Keratinocyte (primary cell): ENCODE results near the gene ANKS1B. TPM values are rescaled to one million over a fixed set of nuclear protein-coding genes. Genes with fewer than 3 reads are reported as not detected.

Source experiments
- DNase-seq: peaks from one replicate; pipeline ENCODE4 v3.0.0-alpha.2; 2011; ENCODE audit warnings: low read depth, missing footprints, low spot score
- FAIRE-seq: peaks from 2 replicates; lab custom pipeline; 2011; peaks lifted over from hg19 to GRCh38; lab: Jason Lieb, UNC
- H2AFZ ChIP-seq: 2 replicates; pipeline ENCODE4 v1.6.0; 2012; ENCODE audit warnings: low read length, control low read depth, inconsistent platforms; ENCODE audit not compliant: control insufficient read depth
- H3K27ac ChIP-seq: 2 replicates; pipeline ENCODE4 v1.5.1; 2011; ENCODE audit warnings: low read length; ENCODE audit not compliant: control insufficient read depth, insufficient read depth
- H3K27me3 ChIP-seq: 3 replicates; pipeline ENCODE4 v1.6.0; 2011; ENCODE audit warnings: low read length; ENCODE audit not compliant: control insufficient read depth, insufficient read depth; ENCODE audit errors: extremely low read depth
- H3K36me3 ChIP-seq, 2 experiments: 2 replicates in 1 of 2; 3 replicates in 1 of 2; pipeline ENCODE4 v1.5.1; 2011; ENCODE audit warnings: low read length in 2 of 2, mild to moderate bottlenecking in 1 of 2; ENCODE audit not compliant: control insufficient read depth in 2 of 2, insufficient read depth in 2 of 2; ENCODE audit errors: extremely low read depth in 1 of 2
- H3K4me1 ChIP-seq: 3 replicates; pipeline ENCODE4 v1.5.1; 2011; ENCODE audit warnings: low read length; ENCODE audit not compliant: control insufficient read depth, insufficient read depth; ENCODE audit errors: extremely low read depth
- H3K4me2 ChIP-seq: 3 replicates; pipeline ENCODE4 v1.6.0; 2011; ENCODE audit warnings: low read depth, low read length; ENCODE audit not compliant: control insufficient read depth, insufficient read depth; ENCODE audit errors: extremely low read depth
- H3K4me3 ChIP-seq, 3 experiments: fragments of 200-600 bp in 1 of 3; sonication (generic) in 1 of 3; 2 replicates in 2 of 3; 3 replicates in 1 of 3; pipeline ENCODE4 v1.5.1; 2011 to 2016; ENCODE audit warnings: low read length in 3 of 3, mild to moderate bottlenecking in 3 of 3, control low read depth in 2 of 3, inconsistent platforms in 1 of 3, low read depth in 1 of 3, mixed read lengths in 1 of 3, mixed run types in 1 of 3, moderate library complexity in 1 of 3; ENCODE audit not compliant: control insufficient read depth in 2 of 3, insufficient read depth in 2 of 3; ENCODE audit errors: extremely low read depth in 1 of 3
- H3K79me2 ChIP-seq: 2 replicates; pipeline ENCODE4 v1.6.0; 2012; ENCODE audit warnings: low read length; ENCODE audit not compliant: control insufficient read depth, insufficient read depth
- H3K9ac ChIP-seq: 3 replicates; pipeline ENCODE4 v1.6.0; 2011; ENCODE audit warnings: low read length; ENCODE audit not compliant: control insufficient read depth, insufficient read depth; ENCODE audit errors: extremely low read depth
- H3K9me1 ChIP-seq: 3 replicates; pipeline ENCODE4 v1.6.0; 2011; ENCODE audit warnings: low read length; ENCODE audit not compliant: control insufficient read depth, insufficient read depth; ENCODE audit errors: extremely low read depth
- H3K9me3 ChIP-seq: 2 replicates; pipeline ENCODE4 v1.5.1; 2012; ENCODE audit warnings: low read depth, low read length; ENCODE audit not compliant: control insufficient read depth
- H4K20me1 ChIP-seq: 3 replicates; pipeline ENCODE4 v1.6.0; 2011; ENCODE audit warnings: low read length; ENCODE audit not compliant: control insufficient read depth, insufficient read depth; ENCODE audit errors: extremely low read depth
- EZH2 ChIP-seq: IDR thresholded peaks from one replicate; pipeline ENCODE4 v1.6.1; 2012; ENCODE audit warnings: inconsistent platforms, mild to moderate bottlenecking, low read length, moderate library complexity
- dilution Hi-C: fragments of 300-500 bp; cut with MboI; formaldehyde crosslinking; loops from one replicate; pipeline ENCODE4 v1.7.0; 2020; ENCODE audit warnings: low sequenced_read_pairs; ENCODE audit not compliant: extremely low pct_ligation_motif_present
- polyA plus RNA-seq, 5 experiments: library from polyadenylated mRNA; depleted of rRNA in 3 of 5; stranded (reverse) in 3 of 5; stranded (forward) in 1 of 5; unstranded in 1 of 5; fragments of >200 nt; gene quantifications; 1 replicate in 1 of 5; 2 replicates in 3 of 5; 3 replicates in 1 of 5; pipeline versions ENCODE4 v1.2.1 to v1.2.3, GENCODE V29; 2011 to 2012; ENCODE audit warnings: missing spikeins in 2 of 5, low read depth in 1 of 5, low replicate concordance in 1 of 5
- TF ChIP-seq, protein P1 (sequence below), 3 experiments: IDR thresholded peaks in 1 of 3; conservative IDR thresholded peaks in 1 of 3; optimal IDR thresholded peaks in 1 of 3; 2 replicates in 2 of 3; 3 replicates in 1 of 3; pipeline versions ENCODE3 to v1.5.1; 2011; ENCODE audit warnings: low read length in 3 of 3, mild to moderate bottlenecking in 3 of 3, moderate library complexity in 2 of 3, control low read depth in 1 of 3, inconsistent platforms in 1 of 3; ENCODE audit not compliant: insufficient read depth in 2 of 3; ENCODE audit errors: extremely low read depth in 1 of 3

ANKS1B gene
- polyA plus RNA-seq, 1 donor (not counting 4 experiments of a cell fraction or from before 2014, with no cell fraction given): not detected

GRCh38 chr12:99977550-99977949, 7.2 kb downstream of the ANKS1B start:
- Histone ChIP-seq H3K4me3 (no peak overlapping the region), H4K20me1 (no peaks in the 10 kb centered on the region), H3K9me3 (no peaks in the 10 kb centered on the region), H3K27ac (no peak overlapping the region), H3K9ac (no peak overlapping the region), H3K9me1 (no peaks in the 10 kb centered on the region), H3K79me2 (no peaks in the 10 kb centered on the region), H2AFZ (no peak overlapping the region), H3K4me2 (no peak overlapping the region), H3K4me1 (no peaks in the 10 kb centered on the region), H3K27me3 (no peaks in the 10 kb centered on the region), H3K36me3 (no peaks in the 10 kb centered on the region)
- dilution Hi-C loops: no loop called here
- FAIRE-seq (no peak), DNase-seq (no peak)
- TF ChIP-seq, protein P1, sequence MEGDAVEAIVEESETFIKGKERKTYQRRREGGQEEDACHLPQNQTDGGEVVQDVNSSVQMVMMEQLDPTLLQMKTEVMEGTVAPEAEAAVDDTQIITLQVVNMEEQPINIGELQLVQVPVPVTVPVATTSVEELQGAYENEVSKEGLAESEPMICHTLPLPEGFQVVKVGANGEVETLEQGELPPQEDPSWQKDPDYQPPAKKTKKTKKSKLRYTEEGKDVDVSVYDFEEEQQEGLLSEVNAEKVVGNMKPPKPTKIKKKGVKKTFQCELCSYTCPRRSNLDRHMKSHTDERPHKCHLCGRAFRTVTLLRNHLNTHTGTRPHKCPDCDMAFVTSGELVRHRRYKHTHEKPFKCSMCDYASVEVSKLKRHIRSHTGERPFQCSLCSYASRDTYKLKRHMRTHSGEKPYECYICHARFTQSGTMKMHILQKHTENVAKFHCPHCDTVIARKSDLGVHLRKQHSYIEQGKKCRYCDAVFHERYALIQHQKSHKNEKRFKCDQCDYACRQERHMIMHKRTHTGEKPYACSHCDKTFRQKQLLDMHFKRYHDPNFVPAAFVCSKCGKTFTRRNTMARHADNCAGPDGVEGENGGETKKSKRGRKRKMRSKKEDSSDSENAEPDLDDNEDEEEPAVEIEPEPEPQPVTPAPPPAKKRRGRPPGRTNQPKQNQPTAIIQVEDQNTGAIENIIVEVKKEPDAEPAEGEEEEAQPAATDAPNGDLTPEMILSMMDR (optimal IDR thresholded peaks at IDR 0.05 in 1 of 3, IDR thresholded peaks at IDR 0.05 in 1 of 3, conservative IDR thresholded peaks at IDR 0.05 in 1 of 3; ENCODE audit: extremely low read depth in 1 of 3, insufficient read depth in 2 of 3, low read length in 3 of 3): no peak
- no peak for TF ChIP-seq EZH2

- dilution Hi-C loops: no loop called here
- TF ChIP-seq, protein P1 (optimal IDR thresholded peaks at IDR 0.05 in 1 of 3, IDR thresholded peaks at IDR 0.05 in 1 of 3, conservative IDR thresholded peaks at IDR 0.05 in 1 of 3; ENCODE audit: extremely low read depth in 1 of 3, insufficient read depth in 2 of 3, low read length in 3 of 3): no peak
- TF ChIP-seq EZH2: no peak
- Histone ChIP-seq H3K9me1 (no peaks in the 10 kb centered on the region), H3K79me2 (no peaks in the 10 kb centered on the region), H3K9ac (no peak overlapping the region), H4K20me1 (no peaks in the 10 kb centered on the region), H3K9me3 (no peaks in the 10 kb centered on the region), H3K4me3 (no peak overlapping the region), H3K27ac (no peak overlapping the region), H3K36me3 (no peaks in the 10 kb centered on the region), H3K4me2 (no peak overlapping the region), H3K27me3 (no peaks in the 10 kb centered on the region), H3K4me1 (no peaks in the 10 kb centered on the region), H2AFZ (no peak overlapping the region)
- no peak for FAIRE-seq
- DNase-seq: no peak
These were observed 8.0 kb downstream of the ANKS1B start for GRCh38 chr12:99976762-99977161.
